ENCODE data around the gene PDXP.
A peak's percentile ranks its signal among the peaks of the same experiment; 100 is the strongest.

The PDXP gene

DNA sequence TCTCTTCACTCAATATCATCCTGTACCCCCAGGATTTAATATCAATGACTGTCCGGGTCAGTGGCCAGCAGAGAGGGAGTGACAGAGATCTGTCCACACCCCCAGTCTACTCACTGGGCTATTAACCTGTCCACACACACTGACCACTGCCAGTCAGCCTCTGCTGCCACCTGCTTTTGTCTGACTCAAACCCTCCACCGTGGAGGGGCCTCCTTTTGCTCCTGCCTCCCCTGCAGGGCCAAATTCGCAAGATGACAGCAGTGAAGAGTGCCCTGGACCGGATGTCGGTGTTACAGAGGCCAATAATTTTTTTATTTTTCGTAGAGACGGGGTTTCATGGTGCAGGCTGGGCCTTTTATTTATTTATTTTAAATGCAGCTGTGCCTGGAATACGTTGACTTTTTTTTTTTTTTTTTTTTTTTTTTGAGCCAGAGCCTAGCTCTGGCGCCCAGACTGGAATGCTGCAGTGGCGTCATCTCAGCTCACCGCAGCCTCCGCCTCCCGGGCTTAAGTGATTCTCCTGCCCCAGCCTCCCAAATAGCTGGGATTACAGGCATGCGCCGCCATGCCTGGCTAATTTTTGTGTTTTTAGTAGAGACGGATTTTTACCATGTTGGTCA is 5.1 kb downstream of the PDXP start:
- H3K9me3 ChIP-seq (ENCODE audit: control insufficient read depth, insufficient read depth, low read depth, low read length): no peaks in the 10 kb centered on the region
- ChIA-PET CTCF (interaction anchor here (0.6 to 7.0 kb wide), 8 partner anchors 11 to 1160 kb away, joined by 3 to 87 read pairs (median 8); partner anchors contain the start of gene LGALS1), POLR2A (interaction anchor here (0.6 to 1.0 kb wide), 4 partner anchors 11 to 1820 kb away, joined by 3 to 6 read pairs (median 4); partner anchors contain the start of gene LGALS1)
- peaks cover 11 to 36% of the 10 kb centered on the region in 2 experiments; a peak in 2 of 3 replicates for H3K36me3 ChIP-seq (ENCODE audit: control insufficient read depth in 2 of 2, insufficient read depth in 1 of 2, low read length in 2 of 2)
- H3K27ac ChIP-seq (ENCODE audit: extremely low read depth, low read depth, low read length): no peak overlapping the region
- TF ChIP-seq ZNF549 (tag by site-specific recombination; IDR thresholded peaks at IDR 0.05) (no peak), ZNF777 (tag by site-specific recombination; IDR thresholded peaks at IDR 0.05; ENCODE audit: borderline replicate concordance) (no peak), MZF1 (tag by site-specific recombination; IDR thresholded peaks at IDR 0.05; ENCODE audit: borderline replicate concordance) (no peak), ZNF214 (tag by site-specific recombination; IDR thresholded peaks at IDR 0.05; ENCODE audit: borderline replicate concordance) (no peak), ZNF157 (tag by site-specific recombination; IDR thresholded peaks at IDR 0.05) (no peak)
- no peak overlapping the region for H3K4me3 ChIP-seq (ENCODE audit: low read depth, low read length)
- peaks cover 12% of the 10 kb centered on the region for H3K4me1 ChIP-seq (ENCODE audit: control insufficient read depth, insufficient read depth, low read length)

GRCh38 chr22:37664249-37665101 is 6.0 kb downstream of the PDXP start:
- no peak overlapping the region for H3K4me3 ChIP-seq (ENCODE audit: low read depth, low read length)
- CTCF ChIA-PET: interaction anchor here (0.6 to 3.0 kb wide), 4 partner anchors 17 to 1160 kb away, joined by 4 to 19 read pairs (median 8); no protein-coding TSS in a partner anchor
- no peak overlapping the region for H3K27ac ChIP-seq (ENCODE audit: extremely low read depth, low read depth, low read length)
- POLR2A ChIA-PET: interaction anchor here (0.6 kb wide), 1 partner anchor 11 kb away, joined by 6 read pairs; no protein-coding TSS in a partner anchor
- peaks cover 12% of the 10 kb centered on the region for H3K4me1 ChIP-seq (ENCODE audit: control insufficient read depth, insufficient read depth, low read length)
- TF ChIP-seq ZNF341 (tag by site-specific recombination; IDR thresholded peaks at IDR 0.05; ENCODE audit: low read depth) (0 out of 2 replicates have a peak, but pooled peaks have one; percentile 14), ZNF473 (tag by site-specific recombination; IDR thresholded peaks at IDR 0.05) (no peak), GLIS1 (tag by site-specific recombination; IDR thresholded peaks at IDR 0.05) (no peak), ZFHX2 (tag by site-specific recombination; conservative IDR thresholded peaks at IDR 0.05) (no peak), ZNF555 (tag by site-specific recombination; conservative IDR thresholded peaks at IDR 0.05) (no peak), ZNF19 (tag by site-specific recombination; IDR thresholded peaks at IDR 0.05; ENCODE audit: low read depth) (no peak), ZNF394 (tag by site-specific recombination; IDR thresholded peaks at IDR 0.05; ENCODE audit: borderline replicate concordance) (no peak), ZNF121 (tag by site-specific recombination; IDR thresholded peaks at IDR 0.05) (peak; percentile 36; the same call in 1 of the 2 replicates), ZNF701 (tag by site-specific recombination; IDR thresholded peaks at IDR 0.05) (no peak), ZSCAN30 (tag by site-specific recombination; IDR thresholded peaks at IDR 0.05) (0 out of 2 replicates have a peak, but pooled peaks have one; percentile 16)
- H3K36me3 ChIP-seq (ENCODE audit: control insufficient read depth in 2 of 2, insufficient read depth in 1 of 2, low read length in 2 of 2): peaks cover 11 to 36% of the 10 kb centered on the region in 2 experiments; a peak in 2 of 3 replicates
- H3K9me3 ChIP-seq (ENCODE audit: control insufficient read depth, insufficient read depth, low read depth, low read length): no peaks in the 10 kb centered on the region

DNA sequence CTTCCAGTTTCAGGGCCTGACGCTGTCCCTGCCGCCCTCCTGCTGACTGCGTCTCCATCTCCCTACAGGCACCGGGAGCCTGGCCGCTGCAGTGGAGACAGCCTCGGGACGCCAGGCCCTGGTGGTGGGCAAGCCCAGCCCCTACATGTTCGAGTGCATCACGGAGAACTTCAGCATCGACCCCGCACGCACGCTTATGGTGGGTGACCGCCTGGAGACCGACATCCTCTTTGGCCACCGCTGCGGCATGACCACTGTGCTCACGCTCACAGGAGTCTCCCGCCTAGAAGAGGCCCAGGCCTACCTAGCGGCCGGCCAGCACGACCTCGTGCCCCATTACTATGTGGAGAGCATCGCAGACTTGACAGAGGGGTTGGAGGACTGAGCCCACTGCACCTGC is 7.0 kb downstream of the PDXP start:
- POLR2A ChIA-PET: interaction anchor here (1.5 kb wide), 1 partner anchor 33 kb away, joined by 3 read pairs; no protein-coding TSS in a partner anchor
- H3K27ac ChIP-seq (ENCODE audit: extremely low read depth, low read depth, low read length): no peak overlapping the region
- TF ChIP-seq ZNF155 (tag by site-specific recombination; IDR thresholded peaks at IDR 0.05) (no peak), MZF1 (tag by site-specific recombination; IDR thresholded peaks at IDR 0.05; ENCODE audit: borderline replicate concordance) (no peak), ZNF529 (tag by site-specific recombination; IDR thresholded peaks at IDR 0.05; ENCODE audit: insufficient replicate concordance) (no peak), ZFP41 (tag by site-specific recombination; IDR thresholded peaks at IDR 0.05; ENCODE audit: borderline replicate concordance) (no peak), ZNF843 (tag by site-specific recombination; IDR thresholded peaks at IDR 0.05) (no peak), HIC1 (tag by site-specific recombination; IDR thresholded peaks at IDR 0.05) (no peak), ZIC2 (tag by site-specific recombination; IDR thresholded peaks at IDR 0.05) (no peak), ZNF830 (tag by site-specific recombination; IDR thresholded peaks at IDR 0.05; ENCODE audit: low read depth) (no peak), ZFP37 (tag by site-specific recombination; IDR thresholded peaks at IDR 0.05) (no peak), ZNF677 (tag by site-specific recombination; IDR thresholded peaks at IDR 0.05) (no peak)
- TF ChIP-seq, protein P1, sequence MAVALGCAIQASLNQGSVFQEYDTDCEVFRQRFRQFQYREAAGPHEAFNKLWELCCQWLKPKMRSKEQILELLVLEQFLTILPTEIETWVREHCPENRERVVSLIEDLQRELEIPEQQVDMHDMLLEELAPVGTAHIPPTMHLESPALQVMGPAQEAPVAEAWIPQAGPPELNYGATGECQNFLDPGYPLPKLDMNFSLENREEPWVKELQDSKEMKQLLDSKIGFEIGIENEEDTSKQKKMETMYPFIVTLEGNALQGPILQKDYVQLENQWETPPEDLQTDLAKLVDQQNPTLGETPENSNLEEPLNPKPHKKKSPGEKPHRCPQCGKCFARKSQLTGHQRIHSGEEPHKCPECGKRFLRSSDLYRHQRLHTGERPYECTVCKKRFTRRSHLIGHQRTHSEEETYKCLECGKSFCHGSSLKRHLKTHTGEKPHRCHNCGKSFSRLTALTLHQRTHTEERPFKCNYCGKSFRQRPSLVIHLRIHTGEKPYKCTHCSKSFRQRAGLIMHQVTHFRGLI (tag by site-specific recombination; IDR thresholded peaks at IDR 0.05): no peak

More for the DNA sequence above, 7.0 kb downstream of the PDXP start:
- H3K4me3 ChIP-seq (ENCODE audit: low read depth, low read length): no peak overlapping the region
- CTCF ChIA-PET: no interaction called here
- no peaks in the 10 kb centered on the region for H3K9me3 ChIP-seq (ENCODE audit: control insufficient read depth, insufficient read depth, low read depth, low read length)
- peaks cover 11 to 36% of the 10 kb centered on the region in 2 experiments; a peak in 2 of 3 replicates for H3K36me3 ChIP-seq (ENCODE audit: control insufficient read depth in 2 of 2, insufficient read depth in 1 of 2, low read length in 2 of 2)
- H3K4me1 ChIP-seq (ENCODE audit: control insufficient read depth, insufficient read depth, low read length): peaks cover 8% of the 10 kb centered on the region

All from HEK293 (cell line).